ENCODE results near the gene PRR27. TPM values are rescaled to one million over a fixed set of nuclear protein-coding genes. Genes with fewer than 3 reads are reported as not detected.

PRR27 gene
- total RNA-seq (2014; rRNA removed; shearing (Covaris generic)), result not detected in 2 replicates
- polyA plus RNA-seq (2014; cell fraction: nucleus; rRNA removed), result not detected in 2 replicates

GRCh38 chr4:70153937-70154336, at the start of gene PRR27:
PRR27 (plus strand) TSS chr4:70154237; CDS start chr4:70154376, 139 bp downstream.
- DNase-seq (ENCODE audit: extremely low read depth, low read depth), result no peak

DNA sequence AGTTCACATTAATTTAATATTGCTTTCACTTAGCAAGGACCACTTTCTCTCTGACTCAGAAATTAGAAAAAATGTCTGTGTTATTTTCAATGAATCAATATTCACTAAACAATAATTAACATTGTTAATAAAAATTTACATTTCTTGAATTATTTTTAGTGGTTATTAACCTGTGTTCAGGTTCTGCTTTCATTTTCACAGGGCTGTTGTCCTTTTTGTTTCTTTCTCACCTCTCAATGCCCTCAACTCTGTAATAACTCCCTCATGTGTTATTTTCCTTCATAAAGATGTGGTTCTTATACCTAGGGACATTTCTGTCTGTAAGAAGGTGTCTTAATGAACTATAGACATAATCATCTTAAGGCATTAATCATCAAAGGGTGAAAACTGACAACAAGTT, 43.1 kb upstream of the PRR27 start:
- no peak for DNase-seq (ENCODE audit: extremely low read depth, low read depth)

DNA sequence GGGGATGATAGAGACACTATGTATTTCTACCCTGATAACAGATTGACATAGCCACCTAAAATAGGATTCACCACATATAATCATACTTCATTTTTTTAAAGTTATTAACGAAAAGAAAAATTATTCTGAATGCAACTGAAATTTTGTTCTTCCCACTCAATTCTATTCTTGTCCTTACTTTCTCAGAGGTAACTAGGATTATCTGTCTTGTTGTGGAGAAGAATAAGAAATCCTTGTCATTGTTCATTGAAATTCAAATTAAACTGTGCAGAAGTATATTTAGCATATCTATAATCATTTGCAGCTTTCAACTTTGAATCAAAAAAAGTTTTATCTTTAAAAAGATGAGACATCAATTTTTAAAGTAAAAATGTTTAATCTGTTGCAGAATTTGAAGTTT, 40.4 kb upstream of the PRR27 start:
- DNase-seq (ENCODE audit: extremely low read depth, low read depth), result no peak

- no peak for DNase-seq (ENCODE audit: extremely low read depth, low read depth)
These were observed 39.9 kb upstream of the PRR27 start for GRCh38 chr4:70114096-70114495.

GRCh38 chr4:70120323-70120722, 33.7 kb upstream of the PRR27 start:
- no peak for DNase-seq (ENCODE audit: extremely low read depth, low read depth)

DNA sequence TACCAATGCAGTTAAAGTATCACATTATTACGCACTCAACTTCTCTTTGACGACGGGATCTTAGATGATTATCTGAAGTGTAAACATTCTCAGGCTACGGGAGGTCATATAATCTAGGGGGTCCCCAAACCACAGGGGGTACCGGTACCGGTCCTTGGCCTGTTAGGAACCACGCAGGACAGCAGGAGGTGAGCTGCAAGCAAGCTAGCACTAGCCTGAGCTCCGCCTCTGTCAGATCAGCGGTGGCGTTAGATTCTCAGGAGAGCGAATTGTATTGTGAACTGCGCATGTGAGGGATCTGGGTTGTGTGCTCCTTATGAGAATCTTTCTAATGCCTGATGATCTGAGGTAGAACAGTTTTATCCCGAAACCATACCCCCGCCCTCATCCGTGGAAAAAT, 20.6 kb upstream of the PRR27 start:
- no peak for DNase-seq (ENCODE audit: extremely low read depth, low read depth)

DNA sequence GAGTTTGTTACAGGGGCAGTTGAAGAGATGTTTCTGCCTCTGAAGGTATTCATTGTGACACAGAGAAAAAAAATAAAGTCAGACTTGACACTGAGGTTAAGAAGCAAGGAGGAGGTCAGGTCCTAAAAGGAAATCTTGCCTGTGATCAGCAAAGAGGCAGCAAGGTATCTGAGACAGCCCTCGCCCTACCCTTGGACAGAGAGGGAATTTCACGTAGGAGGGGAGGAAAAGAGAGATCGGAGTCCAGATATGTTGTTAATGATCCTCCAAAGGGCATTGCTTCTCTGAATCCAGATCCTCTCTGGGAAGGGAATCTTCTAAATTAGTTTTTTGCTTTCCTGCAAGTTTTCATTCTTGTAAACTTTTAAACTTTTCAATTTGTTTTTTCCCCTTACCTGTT, 15.3 kb upstream of the PRR27 start:
- DNase-seq (ENCODE audit: extremely low read depth, low read depth), result no peak

- DNase-seq (ENCODE audit: extremely low read depth, low read depth), result no peak
These were observed 2.8 kb upstream of the PRR27 start for GRCh38 chr4:70151271-70151670.

DNA sequence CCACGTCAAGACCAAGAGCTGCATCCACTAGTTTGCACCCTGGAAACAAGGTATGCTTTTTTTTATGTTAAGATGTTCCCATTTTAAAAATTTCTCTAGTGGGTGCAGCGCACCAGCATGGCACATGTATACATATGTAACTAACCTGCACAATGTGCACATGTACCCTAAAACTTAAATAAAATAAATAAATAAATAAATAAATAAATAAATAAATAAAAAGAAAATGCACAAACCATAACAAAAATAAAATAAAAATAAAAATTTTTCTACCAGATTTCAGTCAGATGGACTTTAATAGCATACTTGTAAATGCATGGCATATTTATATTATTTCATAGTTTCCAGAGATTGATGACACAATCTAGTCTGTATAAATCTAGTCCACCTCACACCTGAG, 1.9 kb upstream of the PRR27 start:
- DNase-seq (ENCODE audit: extremely low read depth, low read depth), result no peak

DNA sequence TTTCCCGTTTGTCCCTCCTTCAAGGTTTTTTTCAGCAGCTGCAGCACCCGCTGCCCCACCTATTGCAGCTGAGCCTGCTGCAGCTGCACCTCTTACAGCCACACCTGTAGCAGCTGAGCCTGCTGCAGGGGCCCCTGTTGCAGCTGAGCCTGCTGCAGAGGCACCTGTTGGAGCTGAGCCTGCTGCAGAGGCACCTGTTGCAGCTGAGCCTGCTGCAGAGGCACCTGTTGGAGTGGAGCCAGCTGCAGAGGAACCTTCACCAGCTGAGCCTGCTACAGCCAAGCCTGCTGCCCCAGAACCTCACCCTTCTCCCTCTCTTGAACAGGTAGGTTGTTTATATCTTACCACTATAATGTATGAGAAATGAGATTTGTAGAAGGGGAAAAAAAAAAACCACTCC, 4.5 kb downstream of the PRR27 start:
- no peak for DNase-seq (ENCODE audit: extremely low read depth, low read depth)

DNA sequence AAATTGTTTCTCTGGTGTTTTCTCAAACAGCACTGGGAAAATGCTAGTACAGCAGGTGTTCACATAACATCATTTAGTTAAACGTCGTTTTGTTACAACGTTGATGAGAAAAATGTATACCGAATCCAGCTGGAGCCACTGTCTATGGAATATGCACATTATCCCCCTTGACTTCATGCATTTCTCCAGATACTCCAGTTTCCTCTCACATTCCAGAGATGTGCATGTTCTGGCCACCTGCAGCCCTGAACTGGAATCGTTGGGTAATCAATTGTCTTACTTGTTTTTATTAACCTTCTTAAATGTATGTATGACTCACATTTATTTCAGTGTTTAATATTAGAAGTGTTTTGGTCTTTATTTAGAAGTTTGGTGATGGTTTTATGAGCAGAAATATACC, 23.1 kb downstream of the PRR27 start:
- no peak for DNase-seq (ENCODE audit: extremely low read depth, low read depth)

DNA sequence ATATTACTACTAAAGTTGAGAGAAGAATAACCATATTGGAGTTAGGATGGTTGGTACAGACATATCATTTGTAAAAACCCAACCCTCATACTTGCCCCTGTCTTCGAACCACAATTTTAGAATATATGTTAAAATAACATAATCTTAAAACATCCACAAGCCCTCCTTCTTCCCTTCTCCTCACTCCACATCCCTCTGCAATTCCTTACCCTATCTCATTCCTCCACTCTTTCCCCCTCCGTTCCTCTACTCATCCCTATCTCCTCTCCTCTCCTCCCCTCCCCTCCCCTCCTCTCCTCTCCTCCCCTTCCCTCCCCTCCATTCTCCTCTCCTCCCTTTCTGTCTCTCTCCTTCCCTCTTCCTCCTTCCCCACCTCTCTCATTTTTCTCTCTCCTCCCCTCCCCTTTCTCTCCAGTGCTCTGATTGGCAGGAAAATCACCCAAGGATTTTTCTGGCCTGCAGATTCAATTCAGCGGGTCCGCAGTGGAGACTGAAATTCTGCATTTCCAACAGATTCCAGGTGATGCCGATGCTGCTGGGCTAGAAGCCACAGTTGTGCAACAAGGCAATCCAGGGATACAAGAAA, 24.1 kb downstream of the PRR27 start:
- no peak for DNase-seq (ENCODE audit: extremely low read depth, low read depth)

DNA sequence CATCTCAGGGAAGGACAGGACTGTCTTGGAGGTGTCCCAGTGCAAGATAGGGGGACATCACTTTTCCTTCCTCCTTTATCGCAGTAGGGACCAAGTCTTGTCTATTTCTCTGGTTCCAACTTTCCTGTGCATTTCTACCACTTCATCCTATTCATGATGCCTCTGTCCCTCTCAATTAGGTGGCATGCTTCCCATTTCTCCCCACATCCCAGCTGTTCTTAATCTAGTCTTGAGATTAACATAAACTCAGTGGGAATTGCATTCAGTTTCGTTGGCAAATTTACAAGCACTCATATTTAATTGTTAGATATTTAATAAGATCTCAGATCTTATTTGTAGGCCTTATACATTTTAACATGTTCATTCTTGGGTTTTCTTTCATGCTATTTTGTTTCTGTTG, 25.8 kb downstream of the PRR27 start:
- DNase-seq (ENCODE audit: extremely low read depth, low read depth), result no peak

GRCh38 chr4:70181864-70182263, 27.8 kb downstream of the PRR27 start:
- DNase-seq (ENCODE audit: extremely low read depth, low read depth), result no peak

DNA sequence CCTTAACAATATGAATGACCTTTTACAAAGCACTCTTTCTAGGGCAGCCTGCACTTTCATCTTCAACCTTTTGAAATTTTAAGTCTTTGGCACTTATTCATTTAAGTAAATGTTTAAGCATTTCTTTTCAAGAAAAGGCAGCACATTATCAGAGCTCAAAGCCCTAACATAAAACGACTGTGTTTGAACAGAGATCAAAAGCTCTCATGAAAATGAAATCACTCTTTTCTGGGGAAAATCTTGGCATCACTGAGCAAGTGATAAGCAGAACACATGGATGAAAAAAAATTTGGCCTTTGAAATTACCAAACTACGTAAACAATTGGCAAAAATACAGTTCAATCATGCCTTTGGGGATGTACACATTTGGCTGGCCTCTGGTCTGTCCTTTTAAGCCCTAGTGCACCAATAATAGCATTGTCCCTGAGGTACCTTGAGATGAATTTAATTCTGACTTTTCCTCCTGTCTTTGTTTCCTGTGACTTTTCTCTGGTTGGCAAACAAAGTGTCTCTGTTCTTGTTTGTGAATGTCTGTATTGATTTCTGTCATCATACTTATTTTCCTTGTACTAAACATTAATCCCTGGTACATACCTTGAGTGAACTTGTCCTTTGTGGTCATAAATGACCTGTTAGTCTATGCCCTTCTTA, 28.6 kb downstream of the PRR27 start:
- DNase-seq (ENCODE audit: extremely low read depth, low read depth), result no peak

DNA sequence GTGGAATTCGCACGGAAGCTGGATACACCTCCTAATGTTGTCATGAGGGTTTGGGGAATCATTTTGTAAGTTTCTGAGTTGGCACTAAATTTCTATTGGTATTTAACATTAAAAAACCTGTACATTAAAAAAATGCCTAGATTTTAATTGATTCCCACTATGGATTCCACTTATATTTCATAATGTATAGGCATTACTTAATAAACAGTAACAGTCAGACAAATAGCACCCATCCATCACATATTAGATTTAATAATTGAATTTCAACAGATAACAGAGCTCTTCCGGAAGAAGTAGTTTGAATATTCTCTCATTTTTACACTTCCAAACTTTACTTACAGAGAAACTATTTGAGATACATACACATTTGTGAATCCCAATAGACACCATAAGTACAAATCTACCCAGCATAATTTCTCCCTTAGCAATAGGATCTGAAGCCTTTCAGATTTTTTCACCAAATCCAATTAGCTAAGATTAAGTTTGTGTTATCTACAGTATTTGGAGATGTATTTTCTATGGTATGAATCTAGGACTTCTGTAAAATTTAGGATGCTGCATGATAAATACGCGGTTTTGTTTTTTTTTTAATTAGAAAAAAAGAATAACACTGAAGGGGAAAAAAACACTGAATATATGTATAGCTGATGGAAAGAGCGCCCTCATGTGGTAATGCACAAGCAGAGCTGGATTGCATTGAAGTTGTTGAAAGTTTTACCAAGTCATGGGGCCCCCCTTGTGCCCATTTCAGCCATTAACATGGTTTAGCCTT, 29.3 kb downstream of the PRR27 start:
- peak; percentile 41 for DNase-seq (ENCODE audit: extremely low read depth, low read depth)

DNA sequence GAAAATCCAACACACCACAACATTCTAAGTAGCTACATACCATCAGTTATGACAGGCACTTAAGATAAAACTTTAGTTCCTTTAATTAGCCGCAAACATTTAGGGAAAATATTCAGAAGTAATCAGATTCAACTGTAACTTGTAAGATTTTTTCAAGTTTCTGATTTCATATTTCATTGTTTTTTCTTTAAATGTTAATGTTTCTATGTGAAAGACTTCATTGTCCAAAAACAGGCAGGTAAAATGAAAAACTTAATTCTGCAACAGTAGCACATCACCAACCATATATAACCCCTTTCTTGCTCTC, 29.9 kb downstream of the PRR27 start:
- DNase-seq (ENCODE audit: extremely low read depth, low read depth), result no peak

DNA sequence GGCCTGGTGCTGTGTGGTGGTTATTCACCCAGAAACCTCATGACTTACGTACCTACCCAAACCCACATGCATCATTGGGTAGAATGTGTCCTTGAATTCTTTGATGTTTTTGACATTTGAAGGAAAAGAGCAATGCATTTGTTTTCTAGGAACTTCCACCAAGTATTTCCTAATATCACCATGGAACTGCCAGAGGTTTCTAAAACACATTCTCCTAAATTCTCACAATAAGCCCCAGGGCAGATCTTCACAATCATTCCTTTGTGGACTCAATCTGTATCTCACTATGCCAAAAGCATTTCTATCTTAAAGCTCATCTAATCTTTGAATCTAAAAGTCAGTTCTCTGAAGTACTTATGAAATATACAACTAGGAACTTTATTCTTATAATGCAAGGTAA, 33.2 kb downstream of the PRR27 start:
- no peak for DNase-seq (ENCODE audit: extremely low read depth, low read depth)

- no peak for DNase-seq (ENCODE audit: extremely low read depth, low read depth)
These were observed 36.5 kb downstream of the PRR27 start for GRCh38 chr4:70190579-70190978.

- DNase-seq (ENCODE audit: extremely low read depth, low read depth), result no peak
These were observed 37.6 kb downstream of the PRR27 start for GRCh38 chr4:70191647-70192046.

GRCh38 chr4:70192895-70193294, 38.9 kb downstream of the PRR27 start:
- no peak for DNase-seq (ENCODE audit: extremely low read depth, low read depth)

- DNase-seq (ENCODE audit: extremely low read depth, low read depth), result no peak
These were observed 41.4 kb downstream of the PRR27 start, which contains the start of gene ODAM for GRCh38 chr4:70195425-70195824. ODAM (plus strand) TSS chr4:70195725; CDS start chr4:70196544, 819 bp downstream.

Measured in NCI-H460 (cell line).